IPS-NIHi7 (cell line): Measurements from ENCODE around the gene WDPCP.
"Not testable (repeated sequence)": the region's sequence is repeated elsewhere in the genome, so short reads cannot be mapped to it uniquely, and the experiment has no call there.

Source experiments
- DNase-seq: peaks from one replicate; pipeline ENCODE4 v3.0.0; 2012; ENCODE audit warnings: mixed read lengths; ENCODE audit errors: extremely low spot score

Gene WDPCP

DNA sequence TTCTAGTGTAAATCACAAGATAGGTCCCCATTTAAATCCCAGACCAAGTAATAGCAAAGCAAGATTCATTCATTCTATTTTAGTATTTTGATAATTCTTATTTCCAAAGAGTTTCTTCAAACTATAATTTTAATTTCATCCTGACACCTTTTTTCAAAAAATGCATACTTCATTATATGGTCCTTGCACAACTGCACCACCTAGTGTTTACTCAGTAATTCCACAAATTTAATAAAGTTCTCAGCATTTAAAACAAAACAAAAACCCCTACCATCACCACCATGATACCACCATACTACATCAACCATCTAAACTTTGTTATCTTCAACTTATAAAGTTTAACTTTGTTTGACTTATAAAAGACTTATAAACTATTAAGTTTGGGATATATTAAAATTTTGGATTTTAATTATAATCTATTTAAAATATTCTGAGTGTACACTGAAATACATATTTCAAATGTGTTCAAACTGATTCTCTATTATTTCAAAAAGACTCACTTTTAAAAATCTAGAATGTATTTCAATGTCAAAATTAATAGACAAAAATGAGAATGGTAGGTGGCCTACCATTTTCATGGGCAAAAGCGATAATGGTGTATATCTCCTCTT lies 44.2 kb downstream of the WDPCP start:
- DNase-seq = no peak

DNA sequence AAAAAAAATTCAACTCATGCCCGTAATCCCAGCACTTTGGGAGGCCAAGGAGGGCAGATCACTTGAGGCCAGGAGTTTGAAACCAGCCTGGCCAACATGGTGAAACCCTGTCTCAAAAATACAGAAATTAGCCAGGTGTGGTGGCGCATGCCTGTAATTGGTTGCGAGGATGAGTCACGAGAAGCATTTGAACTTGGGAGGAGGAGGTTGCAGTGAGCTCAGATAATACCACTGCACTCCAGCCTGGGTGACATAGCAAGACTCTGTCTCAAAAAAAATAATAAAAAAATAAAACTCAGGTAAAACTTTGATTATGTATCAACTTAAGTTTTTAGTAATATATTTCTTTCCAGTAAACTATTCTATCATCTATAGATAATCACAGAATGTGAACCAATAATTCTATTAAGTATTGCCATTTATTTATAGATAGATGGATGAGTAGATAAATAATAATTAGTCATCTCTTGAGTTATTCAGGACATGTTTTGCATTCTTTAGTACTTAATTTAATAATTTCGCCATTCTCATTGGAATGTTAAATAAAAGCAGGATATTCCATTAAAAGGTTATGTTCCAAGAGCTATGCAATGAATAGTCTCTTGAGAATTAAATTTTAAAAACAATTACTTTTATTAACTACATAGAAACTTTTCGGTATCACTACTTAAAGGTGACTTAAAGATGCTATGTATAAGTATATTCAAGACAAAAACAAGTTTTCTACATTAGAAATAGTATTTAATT lies 48.7 kb downstream of the WDPCP start:
- no peak for DNase-seq

DNA sequence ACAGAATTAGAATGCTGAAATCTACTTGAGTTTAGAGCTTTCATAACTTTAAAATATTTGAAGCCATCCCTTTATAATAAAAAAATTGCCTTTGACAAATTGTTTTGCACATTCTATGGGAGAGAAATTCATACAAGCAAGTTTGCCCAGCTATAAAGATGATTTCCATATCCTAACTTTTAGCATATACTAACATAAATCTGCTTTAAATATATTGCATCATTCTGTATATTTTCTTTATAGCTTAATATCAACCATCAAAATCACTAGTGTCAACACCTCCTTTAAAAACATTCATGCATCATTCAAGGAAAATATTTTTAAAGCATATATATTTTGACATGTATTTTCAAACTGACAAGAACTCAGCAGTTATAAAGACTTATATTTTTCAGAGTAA lies 49.9 kb downstream of the WDPCP start:
- no peak for DNase-seq

DNA sequence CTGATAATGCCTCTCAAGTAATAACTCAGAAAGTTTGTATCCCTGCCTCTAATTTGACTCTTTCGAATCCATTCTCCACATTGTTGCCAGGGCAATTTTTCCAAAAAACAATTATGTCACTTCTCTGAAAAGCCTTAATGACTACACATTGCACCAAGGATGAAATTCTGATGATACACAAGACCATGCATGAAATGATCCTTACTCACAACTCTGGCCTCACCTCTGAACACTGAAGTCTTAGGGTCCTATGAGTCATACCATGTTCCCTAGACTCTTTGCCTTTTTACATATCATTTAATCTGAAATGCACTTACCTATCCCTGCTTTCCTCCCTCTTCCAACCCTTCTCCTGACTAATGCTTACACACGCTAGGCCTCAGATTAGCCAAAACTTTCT lies 51.0 kb downstream of the WDPCP start:
- no peak for DNase-seq

DNA sequence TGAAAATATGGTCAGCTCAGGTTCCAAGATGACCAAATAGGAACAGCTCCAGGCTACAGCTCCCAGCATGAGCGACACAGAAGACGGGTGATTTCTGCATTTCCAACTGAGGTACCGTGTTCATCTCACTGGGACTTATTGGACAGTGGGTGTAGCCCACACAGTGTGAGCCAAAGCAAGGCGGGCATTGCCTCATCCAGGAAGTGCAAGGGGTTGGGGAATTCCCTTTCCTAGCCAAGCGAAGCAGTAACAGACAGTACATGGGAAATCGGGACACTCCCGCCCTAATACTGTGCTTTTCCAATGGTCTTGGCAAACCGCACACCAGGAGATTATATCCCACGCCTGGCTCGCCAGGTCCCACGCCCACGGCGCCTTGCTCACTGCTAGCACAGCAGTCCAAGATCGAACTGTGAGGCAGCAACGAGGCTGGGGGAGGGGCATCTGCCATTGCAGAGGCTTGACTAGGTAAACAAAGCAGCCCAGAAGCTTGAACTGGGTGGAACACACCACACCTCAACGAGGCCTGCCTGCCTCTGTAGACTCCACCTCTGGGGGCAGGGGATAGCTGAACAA lies 57.5 kb downstream of the WDPCP start:
- DNase-seq = no peak

DNA sequence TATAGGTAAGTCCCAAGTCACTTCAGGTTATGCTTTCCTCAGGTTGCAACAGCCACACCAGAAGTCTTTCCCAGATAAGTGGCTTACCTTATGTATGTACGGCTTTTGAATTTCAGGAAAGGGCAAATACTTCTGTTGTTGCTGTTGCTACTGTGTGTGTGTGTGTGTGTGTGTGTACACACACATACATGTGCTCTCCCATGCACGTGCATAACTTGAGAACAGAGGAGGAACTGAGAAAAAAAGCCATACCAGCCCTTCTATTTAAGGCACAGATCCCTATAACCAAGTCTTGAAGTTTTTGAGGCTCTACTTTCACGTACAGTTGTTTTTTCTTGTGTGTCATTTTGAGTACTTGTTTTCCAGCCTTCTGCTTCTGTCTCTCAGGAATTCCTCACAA lies 62.4 kb downstream of the WDPCP start:
- no peak for DNase-seq

DNA sequence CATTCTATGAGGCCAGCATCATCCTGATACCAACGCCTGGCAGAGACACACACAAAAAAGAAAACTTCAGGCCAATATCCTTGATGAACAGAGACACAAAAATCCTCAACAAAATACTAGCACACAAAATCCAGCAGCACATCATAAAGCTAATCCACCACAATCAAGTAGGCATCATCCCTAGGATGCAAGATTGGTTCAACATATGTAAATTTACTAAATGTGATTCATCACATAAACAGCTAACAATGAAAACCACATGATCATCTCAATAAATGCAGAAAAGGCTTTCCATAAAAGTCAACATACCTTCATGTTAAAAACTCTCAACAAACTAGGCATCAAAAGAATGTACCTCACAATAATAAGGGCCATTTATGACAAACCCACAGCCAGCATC lies 65.3 kb downstream of the WDPCP start:
- no peak for DNase-seq

DNA sequence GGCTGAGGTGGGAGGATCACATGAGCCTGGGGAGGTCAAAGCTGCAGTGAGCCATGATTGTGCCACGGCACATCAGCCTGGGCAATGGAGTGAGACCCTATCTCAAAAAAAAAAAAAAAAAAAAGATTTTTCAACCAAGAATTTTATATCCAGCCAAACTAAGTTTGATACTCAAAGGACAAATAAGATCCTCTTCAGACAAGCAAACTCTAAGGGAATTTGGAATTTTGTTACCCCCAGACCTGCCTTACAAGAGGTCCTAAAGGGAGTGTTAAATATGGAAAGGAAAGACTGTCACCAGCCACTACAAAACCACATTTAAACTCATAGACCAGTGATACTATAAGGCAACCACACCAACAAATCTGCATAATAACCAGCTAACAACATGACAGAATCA lies 67.5 kb downstream of the WDPCP start:
- DNase-seq = no peak

DNA sequence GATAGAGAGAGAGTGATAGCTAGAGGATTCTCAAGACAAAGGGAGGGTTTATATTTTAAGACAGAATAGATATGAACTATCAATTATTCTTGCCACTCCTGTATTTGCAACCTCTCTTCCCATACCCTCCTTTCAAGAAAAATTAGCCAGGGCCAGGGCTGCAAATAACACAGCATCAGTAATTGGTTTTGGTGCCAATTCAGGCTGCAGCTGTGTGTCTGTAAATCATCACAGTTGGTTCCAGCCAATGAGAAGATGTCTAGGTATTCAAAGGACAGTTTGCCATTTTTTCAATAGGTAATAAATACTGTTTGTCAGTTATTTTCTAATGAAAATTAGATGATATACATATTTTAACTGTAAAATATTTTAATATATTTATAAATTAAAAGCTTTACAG lies 73.5 kb downstream of the WDPCP start:
- DNase-seq = no peak

DNA sequence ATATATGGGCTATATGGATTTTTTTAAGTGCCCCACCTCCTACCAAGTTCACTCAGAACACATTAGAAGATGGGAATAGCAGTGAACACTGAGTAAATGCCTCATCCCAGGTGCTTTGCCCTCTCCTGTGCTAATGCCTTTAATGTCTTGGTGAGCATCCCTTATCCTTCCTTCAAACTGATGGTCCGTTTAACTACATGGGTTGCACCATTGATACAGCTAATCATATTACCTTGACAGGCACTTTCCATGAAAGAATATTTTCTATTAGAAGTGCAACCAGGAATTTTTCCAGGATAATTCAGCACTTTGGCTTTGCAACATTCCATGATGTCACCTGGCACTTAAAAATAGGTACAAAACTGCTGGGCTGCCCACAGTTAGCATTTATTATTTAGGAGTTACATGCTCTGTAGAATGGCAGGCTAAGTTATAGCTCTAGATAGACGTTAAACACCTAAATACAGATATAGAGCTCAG lies 74.0 kb downstream of the WDPCP start:
- no peak for DNase-seq

DNA sequence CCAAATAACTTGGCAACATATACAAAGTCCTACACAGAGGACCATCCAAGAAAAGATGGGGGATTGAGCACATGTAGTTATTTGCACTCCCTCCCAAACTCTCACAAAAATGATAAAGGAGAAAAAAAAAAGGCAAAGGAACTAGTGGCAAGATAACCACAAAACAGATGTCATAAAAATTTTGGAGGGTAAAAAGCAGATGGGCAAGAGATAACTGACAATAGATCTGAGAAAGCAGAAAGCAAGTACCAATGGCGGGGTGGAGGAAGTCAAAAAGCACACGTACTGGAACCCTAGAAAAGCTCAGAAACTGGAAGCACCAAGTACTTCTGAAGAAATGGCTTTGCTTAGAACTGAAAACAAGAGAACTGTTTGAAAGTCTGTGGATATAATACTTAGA lies 82.0 kb downstream of the WDPCP start:
- no peak for DNase-seq

DNA sequence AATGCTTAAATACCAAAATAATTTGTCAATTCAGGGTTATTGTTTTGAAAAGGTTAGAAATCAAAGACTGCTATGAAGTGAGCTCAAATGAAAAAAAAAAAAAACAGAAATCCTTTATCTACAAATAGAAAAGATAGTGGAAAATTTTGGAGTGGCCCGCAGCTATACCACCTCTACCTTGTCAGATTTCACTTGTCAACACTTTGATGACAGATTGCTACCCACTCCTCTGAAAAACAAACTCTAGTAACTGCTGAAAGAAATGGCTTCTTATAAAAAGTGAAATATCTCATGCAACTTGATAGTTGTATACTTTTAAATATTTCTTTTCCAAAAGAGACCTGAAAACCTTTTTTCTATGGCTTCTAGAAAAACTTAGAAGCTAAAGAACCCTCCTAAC lies 84.5 kb downstream of the WDPCP start:
- no peak for DNase-seq

DNA sequence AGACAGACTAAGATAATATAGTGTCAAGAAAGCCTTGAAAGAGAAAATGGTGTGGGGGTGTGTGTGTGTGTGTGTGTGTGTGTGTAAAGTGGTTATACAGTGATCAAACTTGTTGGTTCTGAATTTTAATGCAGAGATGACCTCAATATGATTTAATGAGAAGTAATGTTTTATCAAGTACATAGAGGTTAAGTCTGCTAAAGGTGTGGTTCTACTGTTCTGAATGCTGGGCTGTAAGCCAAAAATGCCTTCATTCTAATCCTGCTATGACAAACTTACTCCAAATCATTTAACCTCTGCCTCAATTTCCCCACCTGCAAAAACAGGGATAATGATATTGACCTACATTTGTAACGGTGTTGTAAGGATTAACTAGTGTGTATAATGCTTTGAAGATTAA lies 87.9 kb downstream of the WDPCP start:
- DNase-seq = no peak

DNA sequence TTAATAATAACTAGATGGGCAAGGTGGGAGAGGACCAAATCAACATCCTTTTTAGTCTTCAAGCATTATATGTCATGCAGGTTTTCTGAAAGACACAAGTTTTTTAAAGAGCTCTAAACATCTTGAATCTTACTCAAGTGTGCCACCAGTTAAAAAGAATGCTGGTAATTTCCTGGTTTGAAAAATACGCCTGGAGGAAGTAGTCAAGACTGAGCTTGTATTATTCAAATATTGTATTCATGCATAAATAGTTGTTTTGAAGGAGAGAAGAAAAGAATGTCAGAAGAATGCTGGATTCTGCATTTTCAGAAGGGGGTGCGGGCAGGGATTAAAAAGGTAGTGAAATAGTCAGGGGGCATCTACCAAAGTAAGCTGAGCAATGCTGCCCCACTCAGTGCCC lies 90.7 kb downstream of the WDPCP start:
- DNase-seq = no peak

DNA sequence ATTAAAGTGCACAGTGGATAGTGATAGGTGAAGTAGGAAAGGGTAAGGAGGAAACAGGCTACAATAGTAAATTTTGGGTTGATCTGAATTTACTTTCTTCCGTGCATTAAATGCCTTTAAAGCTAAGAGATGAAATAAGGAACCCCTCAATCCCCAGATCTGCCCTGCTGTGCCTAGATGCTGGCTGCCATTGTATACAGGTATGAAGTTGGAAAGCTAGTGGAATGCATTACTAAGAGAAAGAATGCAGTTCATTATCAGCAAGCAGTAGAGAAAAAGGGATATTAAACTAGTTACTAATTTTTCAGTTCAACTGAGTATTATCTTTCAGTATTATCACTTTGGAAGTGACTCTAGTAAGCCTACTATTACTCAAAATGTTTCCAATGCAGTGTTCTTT lies 93.3 kb downstream of the WDPCP start:
- no peak for DNase-seq

DNA sequence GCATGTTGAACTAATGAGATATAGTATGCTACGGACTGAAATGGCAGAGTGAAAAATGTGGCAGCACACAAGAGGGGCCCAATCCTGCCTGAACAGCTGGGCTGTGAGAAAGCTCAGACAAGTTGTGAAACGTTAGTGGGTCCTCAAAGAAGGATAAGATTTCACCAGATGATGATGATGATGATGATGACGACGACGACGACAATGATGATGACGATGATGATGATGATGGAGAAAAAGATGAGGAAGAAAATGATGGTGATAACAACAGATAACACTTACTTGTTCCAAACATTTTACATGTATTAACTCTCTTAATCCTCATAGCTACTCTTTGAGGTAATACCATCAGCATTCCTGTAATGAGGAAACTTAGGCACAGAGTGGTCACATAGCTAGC lies 94.2 kb downstream of the WDPCP start:
- no peak for DNase-seq

DNA sequence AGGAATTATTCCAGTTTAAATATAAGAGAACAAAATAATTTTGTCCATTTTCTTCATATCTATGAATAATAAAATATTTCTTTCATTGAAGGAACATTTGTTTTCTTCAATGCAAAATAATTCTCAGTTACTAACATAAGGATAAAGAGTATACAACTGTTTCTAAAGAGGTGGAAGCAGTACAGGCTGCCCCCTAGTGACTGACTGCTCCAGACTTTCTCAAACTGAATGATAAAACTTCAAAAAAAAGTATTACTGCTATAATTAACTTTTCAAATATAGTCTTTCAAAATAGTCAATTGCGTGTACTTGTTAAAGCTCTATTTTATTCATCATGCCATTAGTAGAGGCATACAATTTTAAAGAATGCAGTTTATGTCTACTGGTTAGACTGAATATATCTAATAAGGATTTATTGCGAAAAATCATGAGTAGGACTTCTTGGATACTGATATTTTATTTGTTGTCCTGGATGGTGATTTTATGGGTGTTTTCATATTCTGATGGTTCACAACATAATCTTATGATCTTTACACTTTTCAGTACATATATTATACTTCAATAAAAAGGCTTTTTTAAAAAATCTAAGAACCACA lies 100.1 kb downstream of the WDPCP start:
- DNase-seq = peak; percentile 27

DNA sequence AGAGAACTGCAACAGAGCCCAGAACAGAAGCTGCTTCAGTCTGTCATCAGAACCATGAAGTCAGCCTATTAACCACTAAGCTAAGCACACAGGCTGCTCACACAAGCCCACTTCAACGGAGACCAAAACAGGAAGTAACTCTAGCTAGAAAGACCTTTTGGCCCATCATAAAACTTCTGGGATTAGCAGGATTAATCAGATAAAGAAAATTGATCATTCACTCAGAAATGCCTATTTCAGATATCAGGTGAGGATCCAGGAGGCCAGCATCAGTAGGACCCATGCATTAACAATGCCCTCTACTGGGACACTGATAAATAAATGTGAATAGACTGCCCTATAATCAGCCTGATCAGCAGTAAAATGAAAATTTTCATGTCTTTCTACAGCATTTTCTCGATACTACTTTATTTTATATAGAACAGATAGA lies 101.4 kb downstream of the WDPCP start:
- no peak for DNase-seq

DNA sequence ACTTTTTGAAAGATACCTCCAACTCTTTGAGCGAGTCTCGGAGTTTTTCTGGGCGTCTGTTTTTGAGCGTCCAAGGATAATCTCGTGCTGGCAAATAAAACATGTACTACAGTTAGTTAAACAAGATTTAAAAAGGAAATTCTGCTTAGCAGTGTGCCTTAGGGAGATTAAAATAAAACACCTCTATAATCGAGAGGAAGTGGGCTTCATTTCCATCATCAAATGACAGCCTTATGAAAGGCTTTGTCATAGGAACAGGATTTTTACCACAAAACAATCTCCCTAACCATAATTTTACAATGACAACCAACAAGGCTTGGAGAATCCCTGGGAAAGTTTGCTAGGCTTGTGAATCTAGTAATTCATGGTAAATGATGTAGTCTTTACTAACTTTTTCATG lies 103.4 kb downstream of the WDPCP start:
- no peak for DNase-seq

DNA sequence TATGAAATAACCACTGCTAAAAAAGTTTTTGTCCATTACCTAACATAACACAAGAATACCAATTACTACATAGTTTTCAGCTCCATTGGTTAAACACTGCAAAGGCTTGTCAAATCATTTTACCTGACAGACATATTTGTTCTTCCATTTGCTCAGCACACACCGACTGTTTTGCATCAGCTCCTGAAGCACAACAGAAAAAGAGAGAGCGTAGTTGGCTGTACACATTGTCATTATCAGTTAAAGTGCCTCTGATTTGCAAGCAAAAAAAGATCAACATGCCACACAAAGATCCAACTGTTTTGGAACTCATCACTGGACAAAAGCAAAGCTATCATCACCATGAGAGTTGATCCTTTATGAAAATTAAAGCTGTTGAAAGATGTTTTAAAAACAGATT lies 103.8 kb downstream of the WDPCP start:
- no peak for DNase-seq

DNA sequence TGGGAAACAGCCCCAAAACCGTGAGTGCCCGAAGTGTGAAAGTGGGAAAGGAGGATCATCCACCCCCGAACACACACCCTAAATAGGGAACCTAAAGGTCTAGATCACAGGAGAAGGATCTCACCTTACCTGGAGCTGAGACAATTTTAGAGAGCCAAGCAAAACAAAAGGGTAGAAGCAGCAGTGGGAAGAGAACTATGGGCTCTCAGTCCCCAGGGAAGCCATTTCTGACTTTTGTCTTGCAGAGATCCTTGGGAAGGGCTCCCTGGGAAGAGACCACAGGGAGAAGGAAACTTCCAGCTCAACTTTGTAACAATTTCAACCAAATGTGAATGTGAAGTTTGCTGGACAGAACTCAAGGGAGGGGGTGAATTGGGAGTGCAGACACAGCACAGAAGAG lies 110.6 kb downstream of the WDPCP start:
- DNase-seq = no peak

DNA sequence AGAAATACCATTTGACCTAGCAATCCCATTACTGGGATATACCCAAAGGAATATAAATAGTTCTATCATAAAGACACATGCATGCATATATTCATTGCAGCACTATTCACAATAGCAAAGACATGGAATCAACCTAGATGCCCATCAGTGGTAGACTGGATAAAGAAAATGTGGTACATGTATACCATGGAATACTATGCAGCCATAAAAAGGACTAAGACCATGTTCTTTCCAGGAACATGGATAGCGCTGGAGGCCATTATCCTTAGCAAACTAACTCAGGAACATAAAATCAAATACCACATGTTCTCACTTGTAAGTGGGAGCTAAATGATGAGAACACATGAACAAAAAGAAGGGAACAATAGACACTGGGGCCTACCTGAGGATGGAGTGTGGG lies 119.0 kb downstream of the WDPCP start:
- DNase-seq = not testable (repeated sequence)

DNA sequence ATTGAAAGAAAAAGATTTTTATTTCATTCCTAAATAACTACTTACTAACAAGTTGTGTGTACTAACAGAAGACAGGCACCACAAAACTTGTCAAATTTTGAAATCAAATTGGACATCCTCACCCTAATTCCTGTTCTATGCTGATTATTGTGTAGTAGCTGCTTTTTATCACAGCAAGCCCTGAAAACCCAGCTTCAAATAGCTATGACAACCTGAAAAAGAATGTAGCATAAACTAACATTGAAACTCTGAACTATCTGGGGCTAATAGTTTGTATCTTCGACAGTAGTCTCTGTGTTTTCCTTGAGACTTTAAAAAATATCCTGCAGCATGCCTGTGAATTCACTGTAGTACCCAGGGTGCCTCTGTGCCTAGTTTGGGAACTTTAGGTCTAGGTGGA lies 122.6 kb downstream of the WDPCP start:
- no peak for DNase-seq
